T-helper 22 cell (primary cell): ENCODE data around the gene CAPN13.

Source experiments
- DNase-seq: peaks from one replicate; pipeline ENCODE4 v3.0.0-alpha.2; 2020; ENCODE audit warnings: low read depth

CAPN13 gene

GRCh38 chr2:30764021-30764800 is 43.0 kb downstream of the CAPN13 start:
- no peak for DNase-seq

GRCh38 chr2:30763151-30763660 is 44.0 kb downstream of the CAPN13 start:
- no peak for DNase-seq

- no peak for DNase-seq
Measured at GRCh38 chr2:30761226-30761625, 46.0 kb downstream of the CAPN13 start.

- no peak for DNase-seq
Measured at GRCh38 chr2:30759481-30759880, 47.8 kb downstream of the CAPN13 start.

- no peak for DNase-seq
Measured at GRCh38 chr2:30758191-30758651, 49.0 kb downstream of the CAPN13 start.

GRCh38 chr2:30757749-30758148 is 49.5 kb downstream of the CAPN13 start:
- no peak for DNase-seq

GRCh38 chr2:30756971-30757370 is 50.3 kb downstream of the CAPN13 start:
- DNase-seq: no peak

- DNase-seq: no peak
Measured at GRCh38 chr2:30756051-30756719, 51.1 kb downstream of the CAPN13 start.

GRCh38 chr2:30753630-30754029 is 53.6 kb downstream of the CAPN13 start:
- DNase-seq: no peak

- no peak for DNase-seq
Measured at GRCh38 chr2:30752811-30753210, 54.4 kb downstream of the CAPN13 start.

- no peak for DNase-seq
Measured at GRCh38 chr2:30747206-30747605, 60.0 kb downstream of the CAPN13 start.

- DNase-seq: no peak
Measured at GRCh38 chr2:30744823-30745222, 62.4 kb downstream of the CAPN13 start.

- no peak for DNase-seq
Measured at GRCh38 chr2:30741576-30741975, 65.7 kb downstream of the CAPN13 start.

- DNase-seq: no peak
Measured at GRCh38 chr2:30738141-30738911, 68.9 kb downstream of the CAPN13 start.

GRCh38 chr2:30737326-30737610 is 70.0 kb downstream of the CAPN13 start:
- no peak for DNase-seq

- no peak for DNase-seq
Measured at GRCh38 chr2:30736461-30737325, 70.6 kb downstream of the CAPN13 start.

GRCh38 chr2:30733876-30734520 is 73.2 kb downstream of the CAPN13 start:
- DNase-seq: no peak

- DNase-seq: no peak
Measured at GRCh38 chr2:30732876-30733275, 74.4 kb downstream of the CAPN13 start.

GRCh38 chr2:30732376-30732775 is 74.9 kb downstream of the CAPN13 start:
- DNase-seq: no peak

- no peak for DNase-seq
Measured at GRCh38 chr2:30731706-30732105, 75.5 kb downstream of the CAPN13 start.
